ENCODE measurements around the gene EPHX1. TPM values are rescaled to one million over a fixed set of nuclear protein-coding genes. Genes with fewer than 3 reads are reported as not detected.
"Not testable (repeated sequence)": the region's sequence is repeated elsewhere in the genome, so short reads cannot be mapped to it uniquely, and the experiment has no call there.

EPHX1 gene
- 42.1 and 44.3 TPM in 2 replicates for total RNA-seq
- polyA plus RNA-seq, result 39.1 and 57.8 TPM in 2 replicates
- 92.4 and 118 TPM in 2 replicates for polyA plus RNA-seq (2012)
- polyA minus RNA-seq (ENCODE audit: low replicate concordance), result 85.2 and 96.8 TPM in 2 replicates

- Histone ChIP-seq H3K27ac (ENCODE audit: insufficient read depth, low read length) (peak within 1 kb of the TSS; percentile 51), H3K4me3 (replicated peaks in 1 of 4; ENCODE audit: control extremely low read depth in 1 of 4, insufficient read depth in 1 of 4, low read depth in 3 of 4, low read length in 4 of 4) (peak within 1 kb of the TSS; percentile 64 to 82 (median 72)), H3K79me2 (ENCODE audit: control insufficient read depth, insufficient read depth, low read length) (no peaks in the 10 kb centered on the region), H2AFZ (ENCODE audit: low read length) (peak within 1 kb of the TSS; percentile 55), H3K9me3 (ENCODE audit: control insufficient read depth, insufficient read depth, low read depth, low read length) (no peaks in the 10 kb centered on the region), H3K4me2 (ENCODE audit: extremely low read depth, insufficient read depth, low read length) (peak within 1 kb of the TSS; percentile 89), H4K20me1 (ENCODE audit: control insufficient read depth, extremely low read depth, insufficient read depth, low read length) (no peaks in the 10 kb centered on the region), H3K9ac (ENCODE audit: insufficient read depth, low read length) (peak within 1 kb of the TSS; percentile 44), H3K36me3 (ENCODE audit: control insufficient read depth, insufficient read depth, low read length) (peaks cover 2% of the 10 kb centered on the region), H3K27me3 (ENCODE audit: control insufficient read depth, insufficient read depth, low read length) (no peaks in the 10 kb centered on the region), H3K4me1 (ENCODE audit: control insufficient read depth, extremely low read depth, insufficient read depth, low read length) (peaks cover 7% of the 10 kb centered on the region)
- DNase-seq (ENCODE audit: low read depth in 2 of 2), result peak; percentile 85 to 86
- TF ChIP-seq EZH2 (IDR thresholded peaks at IDR 0.05; ENCODE audit: low read length, missing control alignments) (no peak), CTCF (conservative IDR thresholded peaks at IDR 0.05 in 1 of 2, IDR thresholded peaks at IDR 0.05 in 1 of 2; ENCODE audit: low read depth in 1 of 2, low read length in 2 of 2) (peak; percentile 28 to 40)
Observed at GRCh38 chr1:225809842-225810578, at the start of gene EPHX1. EPHX1 (plus strand) TSS chr1:225810124; CDS start chr1:225828730, 18,606 bp downstream.

GRCh38 chr1:225760531-225760930, 49.4 kb upstream of the EPHX1 start:
- no peaks in the 10 kb centered on the region for H4K20me1 ChIP-seq (ENCODE audit: control insufficient read depth, extremely low read depth, insufficient read depth, low read length)
- peaks cover 20% of the 10 kb centered on the region for H3K4me1 ChIP-seq (ENCODE audit: control insufficient read depth, extremely low read depth, insufficient read depth, low read length)
- no peak overlapping the region for H2AFZ ChIP-seq (ENCODE audit: low read length)
- H3K27ac ChIP-seq (ENCODE audit: insufficient read depth, low read length), result no peak overlapping the region
- H3K9me3 ChIP-seq (ENCODE audit: control insufficient read depth, insufficient read depth, low read depth, low read length), result no peaks in the 10 kb centered on the region
- H3K27me3 ChIP-seq (ENCODE audit: control insufficient read depth, insufficient read depth, low read length), result no peaks in the 10 kb centered on the region
- H3K79me2 ChIP-seq (ENCODE audit: control insufficient read depth, insufficient read depth, low read length), result no peaks in the 10 kb centered on the region
- no peak overlapping the region for H3K4me3 ChIP-seq (replicated peaks in 1 of 4; ENCODE audit: control extremely low read depth in 1 of 4, insufficient read depth in 1 of 4, low read depth in 3 of 4, low read length in 4 of 4)
- DNase-seq (ENCODE audit: low read depth in 2 of 2), result no peak
- no peak overlapping the region for H3K4me2 ChIP-seq (ENCODE audit: extremely low read depth, insufficient read depth, low read length)
- H3K36me3 ChIP-seq (ENCODE audit: control insufficient read depth, insufficient read depth, low read length), result no peaks in the 10 kb centered on the region
- no peak for TF ChIP-seq CTCF (conservative IDR thresholded peaks at IDR 0.05 in 1 of 2, IDR thresholded peaks at IDR 0.05 in 1 of 2; ENCODE audit: low read depth in 1 of 2, low read length in 2 of 2)
- TF ChIP-seq EZH2 (IDR thresholded peaks at IDR 0.05; ENCODE audit: low read length, missing control alignments), result no peak
- H3K9ac ChIP-seq (ENCODE audit: insufficient read depth, low read length), result no peak overlapping the region

GRCh38 chr1:225761395-225761794, 48.5 kb upstream of the EPHX1 start:
- H3K9ac ChIP-seq (ENCODE audit: insufficient read depth, low read length); H4K20me1 ChIP-seq (ENCODE audit: control insufficient read depth, extremely low read depth, insufficient read depth, low read length); H3K27me3 ChIP-seq (ENCODE audit: control insufficient read depth, insufficient read depth, low read length); H3K4me3 ChIP-seq (replicated peaks in 1 of 4; ENCODE audit: control extremely low read depth in 1 of 4, insufficient read depth in 1 of 4, low read depth in 3 of 4, low read length in 4 of 4); H3K27ac ChIP-seq (ENCODE audit: insufficient read depth, low read length); H3K9me3 ChIP-seq (ENCODE audit: control insufficient read depth, insufficient read depth, low read depth, low read length); DNase-seq (ENCODE audit: low read depth in 2 of 2); H3K36me3 ChIP-seq (ENCODE audit: control insufficient read depth, insufficient read depth, low read length); H2AFZ ChIP-seq (ENCODE audit: low read length); H3K4me2 ChIP-seq (ENCODE audit: extremely low read depth, insufficient read depth, low read length); H3K79me2 ChIP-seq (ENCODE audit: control insufficient read depth, insufficient read depth, low read length): not testable (repeated sequence)
- H3K4me1 ChIP-seq (ENCODE audit: control insufficient read depth, extremely low read depth, insufficient read depth, low read length), result peaks cover 19% of the 10 kb centered on the region

Measured in fibroblast of lung (primary cell).